Measurements from ENCODE around the gene ITGA2.
A peak's percentile ranks its signal among the peaks of the same experiment; 100 is the strongest.

- TF ChIP-seq CTCF (IDR thresholded peaks at IDR 0.05) (no peak), POLR2A (IDR thresholded peaks at IDR 0.05) (no peak), POLR2AphosphoS5 (IDR thresholded peaks at IDR 0.05; ENCODE audit: insufficient read depth in 1 of 2, low read depth in 1 of 2) (peak in 1 of 2 donors; percentile 76)
Observed at GRCh38 chr5:53027913-53028312, 38.8 kb downstream of the ITGA2 start.
